ENCODE data around the gene DBN1. TPM values are rescaled to one million over a fixed set of nuclear protein-coding genes. Genes with fewer than 3 reads are reported as not detected.
"Not testable (repeated sequence)": the region's sequence is repeated elsewhere in the genome, so short reads cannot be mapped to it uniquely, and the experiment has no call there.

Gene DBN1
- total RNA-seq, 2 donors from 2014 or later, result 69.5 to 98.8 TPM

DNA sequence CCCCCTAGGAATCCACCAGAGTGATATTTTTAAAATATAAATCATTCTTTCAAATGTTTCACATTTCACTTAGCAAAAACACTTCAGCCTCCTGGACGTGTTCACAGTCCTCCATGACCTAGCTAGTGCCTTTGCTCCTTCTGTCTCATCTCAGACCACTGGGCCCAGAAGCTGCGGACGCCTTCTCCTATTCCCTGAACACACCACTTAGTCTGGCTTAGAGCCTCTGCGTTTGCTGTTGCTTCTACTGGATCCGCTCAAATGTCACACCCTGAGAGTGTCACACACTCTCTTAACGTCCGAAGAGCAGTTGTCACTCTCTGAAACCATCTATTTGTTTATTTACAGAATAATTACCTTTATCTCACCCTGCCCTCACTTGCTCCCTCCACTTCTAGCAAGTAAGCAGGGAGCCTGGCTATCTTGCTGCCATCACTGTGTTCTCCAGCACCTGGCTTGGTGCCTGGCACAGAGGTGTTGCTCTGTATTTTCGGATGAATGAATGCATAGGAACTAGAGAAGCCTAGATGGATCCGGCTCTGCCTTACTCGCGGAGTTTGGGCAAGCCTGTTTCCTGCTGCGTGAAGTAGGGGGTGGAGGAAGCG, 48.1 kb downstream of the DBN1 start:
- Mint-ChIP-seq H3K27me3 (ENCODE audit: low read depth) (no peaks in the 10 kb centered on the region), H3K4me1 (ENCODE audit: low read depth) (peaks cover 37% of the 10 kb centered on the region), H3K36me3 (ENCODE audit: insufficient read depth in 2 of 2) (peaks cover 2 to 6% of the 10 kb centered on the region in 2 donors), H3K9me3 (no peaks in the 10 kb centered on the region), H3K27ac (peak overlapping the region; percentile 86), H3K4me3 (peak overlapping the region; percentile 81 to 88)
- no peak for DNase-seq
- no peak for ATAC-seq (replicated peaks in 1 of 2)

DNA sequence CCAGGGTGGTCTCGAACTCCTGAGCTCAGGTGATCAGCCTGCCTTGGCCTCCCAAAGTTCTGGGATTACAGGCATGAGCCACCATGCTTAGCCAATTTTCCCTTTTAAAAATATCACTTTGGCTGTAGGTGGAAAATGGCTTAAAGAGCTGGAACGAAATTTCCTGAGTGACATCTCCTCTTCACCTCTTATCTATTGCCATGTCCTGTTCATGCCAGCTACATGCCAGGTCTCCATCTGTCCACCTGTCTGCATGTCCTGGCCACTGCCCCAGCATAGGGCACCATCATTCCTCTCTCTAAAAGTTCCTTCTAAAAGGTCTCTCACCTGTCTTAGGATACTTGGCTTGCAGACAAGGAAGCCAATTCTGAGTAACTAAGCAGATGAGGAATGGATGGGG, 49.8 kb downstream of the DBN1 start:
- Mint-ChIP-seq H3K9me3 (no peaks in the 10 kb centered on the region), H3K4me1 (ENCODE audit: low read depth) (peaks cover 20% of the 10 kb centered on the region), H3K4me3 (no peak overlapping the region), H3K36me3 (ENCODE audit: insufficient read depth in 2 of 2) (peaks cover 2 to 3% of the 10 kb centered on the region in 2 donors), H3K27me3 (ENCODE audit: low read depth) (no peaks in the 10 kb centered on the region), H3K27ac (no peak overlapping the region)
- no peak for ATAC-seq (replicated peaks in 1 of 2)
- DNase-seq, result no peak

DNA sequence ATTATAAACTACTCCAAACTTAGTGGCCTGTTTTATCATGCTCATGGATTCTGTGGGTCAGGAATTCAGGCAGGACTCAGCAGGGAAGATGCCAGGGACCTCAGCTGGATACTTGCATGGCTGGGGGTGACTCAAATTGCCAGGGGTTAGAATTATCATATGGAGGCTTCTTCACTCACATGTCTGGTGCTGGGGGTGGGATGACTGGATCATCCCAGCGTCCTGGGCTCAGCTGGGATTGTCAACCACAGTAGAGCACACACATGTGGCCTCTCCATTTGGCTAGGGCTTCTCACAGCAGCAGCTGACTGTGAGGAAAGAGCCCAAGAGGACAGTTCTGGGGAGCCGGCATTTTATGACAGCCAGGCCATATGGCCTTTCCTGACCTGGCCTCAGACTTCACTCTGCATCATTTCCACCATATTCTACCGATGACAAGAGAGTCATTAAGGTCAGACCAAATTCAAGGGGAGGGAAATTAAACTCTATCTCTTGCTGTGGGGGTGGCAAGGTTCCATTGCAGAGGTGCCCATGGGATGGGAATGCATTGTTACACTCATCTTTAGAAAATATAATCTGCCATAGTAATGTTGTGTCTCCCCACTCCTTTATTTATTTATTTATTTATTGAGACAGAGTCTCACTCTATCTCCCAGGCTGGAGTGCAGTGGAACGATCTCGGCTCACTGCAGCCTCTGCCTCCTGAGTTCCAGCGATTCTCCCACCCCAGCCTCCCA, 52.2 kb downstream of the DBN1 start:
- peaks cover 12% of the 10 kb centered on the region for H3K4me1 Mint-ChIP-seq (ENCODE audit: low read depth)
- H3K27me3 Mint-ChIP-seq (ENCODE audit: low read depth), result no peaks in the 10 kb centered on the region
- H3K4me3 Mint-ChIP-seq, result no peak overlapping the region
- H3K36me3 Mint-ChIP-seq (ENCODE audit: insufficient read depth in 2 of 2), result no peaks in the 10 kb centered on the region
- DNase-seq (no peak), ATAC-seq (replicated peaks in 1 of 2) (no peak)
- H3K9me3 Mint-ChIP-seq, result no peaks in the 10 kb centered on the region
- no peak overlapping the region for H3K27ac Mint-ChIP-seq

DNA sequence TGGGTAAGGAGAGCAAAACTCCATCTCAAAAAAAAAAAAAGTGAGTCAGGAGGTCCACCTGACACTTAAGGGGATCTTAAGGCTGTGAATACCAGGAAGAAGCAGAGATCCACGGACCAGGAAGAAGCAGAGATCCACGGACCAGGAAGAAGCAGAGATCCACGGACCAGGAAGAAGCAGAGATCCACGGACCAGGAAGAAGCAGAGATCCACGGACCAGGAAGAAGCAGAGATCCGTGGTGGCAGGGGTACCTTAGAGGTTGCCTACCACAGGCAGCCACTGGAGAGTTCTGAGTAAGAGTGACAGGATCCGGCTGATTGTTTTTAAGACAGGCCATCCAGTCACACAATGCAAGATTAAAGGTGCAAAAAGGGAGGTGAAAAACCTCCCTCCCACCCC, 53.0 kb downstream of the DBN1 start:
- not testable (repeated sequence) for H3K9me3 Mint-ChIP-seq; H3K4me3 Mint-ChIP-seq; H3K27me3 Mint-ChIP-seq (ENCODE audit: low read depth); DNase-seq; H3K27ac Mint-ChIP-seq; H3K36me3 Mint-ChIP-seq (ENCODE audit: insufficient read depth in 2 of 2); ATAC-seq (replicated peaks in 1 of 2)
- peaks cover 10% of the 10 kb centered on the region for H3K4me1 Mint-ChIP-seq (ENCODE audit: low read depth)

DNA sequence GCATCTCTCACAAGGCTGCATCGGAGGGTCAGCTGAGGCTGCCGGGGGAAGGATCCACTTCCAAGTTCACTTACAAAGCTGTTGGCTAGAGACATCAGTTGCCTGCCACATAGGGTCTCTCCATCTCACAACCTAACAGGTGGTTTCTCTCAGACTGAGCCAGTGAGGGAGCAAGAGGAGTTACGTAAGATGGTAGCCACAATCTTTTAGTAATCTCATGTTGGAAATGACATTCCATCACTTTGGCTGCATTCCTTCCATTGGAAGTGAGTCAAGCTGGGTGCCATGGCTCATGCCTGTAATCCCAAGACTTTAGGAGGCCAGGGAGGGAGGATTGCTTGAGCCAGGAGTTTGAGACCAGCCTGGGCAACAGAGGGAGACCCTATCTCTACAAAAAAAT, 54.4 kb downstream of the DBN1 start:
- Mint-ChIP-seq H3K9me3 (no peaks in the 10 kb centered on the region), H3K27me3 (ENCODE audit: low read depth) (no peaks in the 10 kb centered on the region), H3K27ac (no peak overlapping the region), H3K36me3 (ENCODE audit: insufficient read depth in 2 of 2) (no peaks in the 10 kb centered on the region), H3K4me1 (ENCODE audit: low read depth) (peaks cover 9% of the 10 kb centered on the region), H3K4me3 (no peak overlapping the region)
- DNase-seq, result no peak
- no peak for ATAC-seq (replicated peaks in 1 of 2)

DNA sequence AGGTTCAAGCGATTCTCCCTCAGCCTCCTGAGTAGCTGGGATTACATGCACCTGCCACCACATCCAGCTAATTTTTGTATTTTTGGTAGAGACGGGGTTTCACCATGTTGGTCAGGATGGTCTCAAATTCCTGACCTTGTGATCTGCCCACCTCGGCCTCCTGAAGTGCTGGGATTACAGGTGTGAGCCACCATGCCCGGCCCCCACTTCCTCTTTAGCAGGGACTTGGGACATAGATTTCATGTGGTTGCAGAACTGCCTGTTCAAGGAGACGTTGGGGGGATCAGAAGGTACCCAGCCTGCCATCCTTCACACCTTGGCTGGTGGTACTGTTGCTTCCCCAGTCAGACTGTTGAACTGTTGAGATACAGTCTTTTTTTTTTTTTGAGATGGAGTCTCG, 56.4 kb downstream of the DBN1 start:
- H3K27ac Mint-ChIP-seq; H3K9me3 Mint-ChIP-seq; H3K36me3 Mint-ChIP-seq (ENCODE audit: insufficient read depth in 2 of 2); ATAC-seq (replicated peaks in 1 of 2); H3K27me3 Mint-ChIP-seq (ENCODE audit: low read depth); H3K4me3 Mint-ChIP-seq; DNase-seq: not testable (repeated sequence)
- H3K4me1 Mint-ChIP-seq (ENCODE audit: low read depth), result peaks cover 24% of the 10 kb centered on the region

DNA sequence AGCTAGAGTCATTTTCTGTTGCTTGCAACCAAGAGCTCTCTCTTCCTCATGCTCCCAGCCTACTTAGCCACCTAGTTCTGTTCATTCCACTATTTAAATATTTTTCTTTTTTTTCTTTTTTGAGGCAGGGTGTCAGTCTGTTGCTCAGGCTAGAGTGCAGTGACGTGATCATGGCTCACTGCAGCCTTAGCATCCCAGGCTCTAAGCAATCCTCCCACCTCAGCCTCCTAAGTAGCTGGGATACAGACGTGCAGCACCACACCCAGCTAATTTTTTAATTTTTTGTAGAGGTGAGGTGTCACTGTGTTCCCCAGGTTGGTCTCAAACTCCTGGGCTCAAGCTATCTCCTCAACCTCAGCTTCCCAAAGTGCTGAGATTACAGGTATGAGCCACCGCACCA, 59.0 kb downstream of the DBN1 start:
- ATAC-seq (replicated peaks in 1 of 2) (no peak), DNase-seq (no peak)
- Mint-ChIP-seq H3K27me3 (ENCODE audit: low read depth) (no peaks in the 10 kb centered on the region), H3K9me3 (no peaks in the 10 kb centered on the region), H3K36me3 (ENCODE audit: insufficient read depth in 2 of 2) (no peaks in the 10 kb centered on the region), H3K27ac (no peak overlapping the region), H3K4me1 (ENCODE audit: low read depth) (peaks cover 38% of the 10 kb centered on the region), H3K4me3 (no peak overlapping the region)

DNA sequence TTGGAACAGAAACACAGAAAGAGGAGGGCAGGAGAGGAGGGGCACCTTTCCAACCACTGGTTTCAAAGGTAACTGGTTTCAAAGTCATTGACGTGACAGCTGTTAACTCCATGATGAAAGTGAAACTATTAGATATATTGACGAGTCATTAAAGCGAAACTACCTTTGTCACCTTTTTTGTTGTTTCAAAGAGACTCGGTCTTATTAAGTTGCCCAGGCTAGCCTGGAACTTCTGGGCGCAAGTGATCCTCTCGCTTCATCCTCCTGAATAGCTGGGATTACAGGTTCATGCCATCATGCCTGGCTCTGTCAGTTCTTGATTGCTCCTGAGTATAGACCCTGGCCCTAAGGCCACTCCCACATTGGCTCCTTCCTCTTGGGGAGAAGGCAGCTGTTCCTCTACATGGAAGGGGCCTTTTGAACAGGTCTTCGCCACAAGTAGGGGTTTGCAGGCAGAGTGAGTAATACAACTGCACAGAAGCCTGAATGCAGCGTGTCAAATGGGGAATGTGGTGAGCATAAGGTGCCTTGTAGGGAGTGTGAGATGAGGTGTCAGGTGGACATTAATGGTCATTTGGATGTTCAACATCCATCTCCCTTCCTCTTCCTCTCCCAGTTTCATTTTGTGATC, 60.7 kb downstream of the DBN1 start:
- H3K27me3 Mint-ChIP-seq (ENCODE audit: low read depth), result no peaks in the 10 kb centered on the region
- no peak overlapping the region for H3K27ac Mint-ChIP-seq
- peak overlapping the region; percentile 14 to 45 for H3K4me3 Mint-ChIP-seq
- H3K4me1 Mint-ChIP-seq (ENCODE audit: low read depth), result peaks cover 38% of the 10 kb centered on the region
- peak; percentile 80 to 96 for ATAC-seq (replicated peaks in 1 of 2)
- DNase-seq, result peak in 1 of 2 donors; percentile 39
- H3K36me3 Mint-ChIP-seq (ENCODE audit: insufficient read depth in 2 of 2), result no peaks in the 10 kb centered on the region
- H3K9me3 Mint-ChIP-seq, result no peaks in the 10 kb centered on the region

DNA sequence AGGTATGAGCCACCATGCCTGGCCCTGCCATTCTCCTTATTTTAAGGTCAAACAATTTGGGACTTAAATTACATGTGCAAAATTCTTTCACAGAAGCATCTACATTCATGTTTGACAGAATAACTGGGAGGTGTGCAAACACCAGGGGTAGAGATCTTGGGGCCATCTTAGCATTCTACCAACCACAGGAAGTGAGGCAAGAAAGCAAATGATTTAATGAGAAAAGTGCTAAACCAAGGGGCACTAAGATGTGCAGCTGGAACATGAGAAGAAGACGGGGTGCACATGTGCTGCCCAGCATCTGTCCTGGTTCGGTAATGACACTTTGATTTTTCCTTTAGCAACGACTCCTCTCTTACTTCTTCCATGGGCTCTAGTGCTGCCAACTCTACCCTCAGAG, 62.9 kb downstream of the DBN1 start:
- Mint-ChIP-seq H3K9me3 (no peaks in the 10 kb centered on the region), H3K4me1 (ENCODE audit: low read depth) (peaks cover 36% of the 10 kb centered on the region), H3K27ac (no peak overlapping the region), H3K36me3 (ENCODE audit: insufficient read depth in 2 of 2) (no peaks in the 10 kb centered on the region), H3K4me3 (no peak overlapping the region), H3K27me3 (ENCODE audit: low read depth) (no peaks in the 10 kb centered on the region)
- no peak for DNase-seq
- no peak for ATAC-seq (replicated peaks in 1 of 2)

DNA sequence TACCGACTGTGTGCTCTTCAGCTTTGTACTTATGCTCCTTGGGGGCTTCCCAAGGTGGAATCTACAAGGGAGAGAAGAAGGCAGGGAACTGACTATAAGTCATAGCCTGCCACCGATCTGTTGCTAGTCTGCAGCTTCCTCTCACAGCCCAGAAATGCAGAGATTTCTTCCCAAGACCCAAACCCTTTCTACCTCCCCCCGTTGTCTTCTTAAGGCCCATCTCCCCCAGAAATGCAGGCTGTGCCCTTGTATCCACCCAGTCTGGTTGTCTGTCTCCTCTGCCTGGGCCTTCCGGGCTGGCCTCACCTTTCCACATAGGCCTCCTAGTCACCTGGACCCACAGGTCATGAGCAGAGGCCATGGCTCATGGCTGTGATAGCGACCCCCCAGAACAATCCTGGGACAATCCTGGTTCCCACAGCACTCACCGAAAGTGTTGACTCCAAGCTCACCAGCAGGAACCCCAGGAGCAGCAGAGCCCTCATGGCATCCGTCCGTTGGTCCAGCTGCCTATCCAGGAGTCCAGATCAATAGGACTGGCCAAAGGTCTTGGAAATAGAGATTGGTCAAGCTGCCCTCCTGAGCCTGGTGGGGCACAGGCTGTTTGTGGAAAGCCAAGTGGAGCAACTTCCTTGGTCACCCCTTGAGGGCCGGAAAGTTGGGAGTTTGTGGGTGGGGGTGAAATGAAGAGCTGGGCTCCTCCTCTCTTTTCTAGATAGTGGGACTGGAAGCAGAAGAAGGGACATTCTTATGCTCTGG, 64.2 kb downstream of the DBN1 start, which contains the start of gene F12:
Gene F12, minus strand, starts transcription at position 522 of the 759 bp plus-strand sequence. Its CDS starts 37 bp downstream, at position 485.
- no peaks in the 10 kb centered on the region for H3K36me3 Mint-ChIP-seq (ENCODE audit: insufficient read depth in 2 of 2)
- ATAC-seq (replicated peaks in 1 of 2) (no peak), DNase-seq (no peak)
- no peak within 1 kb of the TSS for H3K4me3 Mint-ChIP-seq
- no peaks in the 10 kb centered on the region for H3K27me3 Mint-ChIP-seq (ENCODE audit: low read depth)
- no peaks in the 10 kb centered on the region for H3K9me3 Mint-ChIP-seq
- H3K4me1 Mint-ChIP-seq (ENCODE audit: low read depth), result peaks cover 40% of the 10 kb centered on the region
- H3K27ac Mint-ChIP-seq, result no peak within 1 kb of the TSS

Other genes starting within 250 kb of the DBN1 start
- 10 to 100 TPM; 26.3 to 29.4 TPM for gene RAB24, start 169.9 kb downstream of the DBN1 start, total RNA-seq
- gene PRELID1, start 169.8 kb downstream of the DBN1 start, total RNA-seq, result 100 to 1,000 TPM; 118 to 128 TPM
- 10 to 100 TPM; 44.2 to 61.1 TPM for gene MXD3, start 161.7 kb downstream of the DBN1 start, total RNA-seq
- 100 to 1,000 TPM; 115 to 124 TPM for gene LMAN2, start 122.0 kb downstream of the DBN1 start, total RNA-seq
- gene RGS14, start 115.7 kb downstream of the DBN1 start, total RNA-seq, result 10 to 100 TPM; 41.3 to 50.8 TPM
- under 1 TPM; 0.19 to 0.21 TPM for gene SLC34A1, start 89.2 kb downstream of the DBN1 start, total RNA-seq
- not detected for gene PFN3, start 73.0 kb downstream of the DBN1 start, total RNA-seq
- gene F12, start 64.1 kb downstream of the DBN1 start, total RNA-seq, result 1 to 10 TPM; 6.5 to 6.7 TPM
- gene GRK6, start 47.0 kb downstream of the DBN1 start, total RNA-seq, result 100 to 1,000 TPM; 133 to 135 TPM
- 10 to 100 TPM; 12.1 to 16.0 TPM for gene PRR7, start 26.8 kb downstream of the DBN1 start, total RNA-seq
- 10 to 100 TPM; 87.5 to 93.9 TPM for gene PDLIM7, start 24.0 kb upstream of the DBN1 start, total RNA-seq
- 1 to 10 TPM; 4.0 to 5.7 TPM for gene DOK3, start 36.2 kb upstream of the DBN1 start, total RNA-seq
- 100 to 1,000 TPM in 1 of 2 donors, 10 to 100 TPM in 1; 89.2 to 117 TPM for gene DDX41, start 43.3 kb upstream of the DBN1 start, total RNA-seq
- 100 to 1,000 TPM in 1 of 2 donors, 10 to 100 TPM in 1; 79.6 to 105 TPM for gene FAM193B, start 80.9 kb upstream of the DBN1 start, total RNA-seq
- gene TMED9, start 118.6 kb upstream of the DBN1 start, total RNA-seq, result 100 to 1,000 TPM in 1 of 2 donors, 10 to 100 TPM in 1; 96.2 to 107 TPM
- 10 to 100 TPM; 14.6 to 16.8 TPM for gene B4GALT7, start 126.5 kb upstream of the DBN1 start, total RNA-seq

Data from activated T-cell treated with anti-CD3 and anti-CD28 coated beads, Interleukin-2, amount 50 U/mL, for 72 hours (primary cell).